MM.1S (cell line): ENCODE data around the gene HSPG2.

Experiments used
- DNase-seq: peaks from one replicate; pipeline ENCODE4 v3.0.0-alpha.2; 2015
- H2AFZ ChIP-seq: fragments of 300-600 bp; sonication (generic); 2 replicates; pipeline ENCODE4 v1.6.0; 2016; ENCODE audit warnings: antibody characterized with exemption, low read length
- H3F3A ChIP-seq: fragments of 300-600 bp; sonication (generic); 2 replicates; pipeline ENCODE4 v1.6.1; 2016; ENCODE audit warnings: mild to moderate bottlenecking, antibody characterized with exemption, low read length, moderate library complexity, mixed read lengths; ENCODE audit not compliant: insufficient read depth
- H3K27ac ChIP-seq: fragments of 300-600 bp; sonication (generic); 2 replicates; pipeline ENCODE4 v1.5.1; 2016; ENCODE audit warnings: mild to moderate bottlenecking, low read length
- H3K27me3 ChIP-seq: fragments of 300-600 bp; sonication (generic); replicated peaks from 2 replicates; pipeline ENCODE4 v1.6.0; 2016; ENCODE audit warnings: low read length; ENCODE audit not compliant: insufficient read depth
- H3K36me3 ChIP-seq: fragments of 300-600 bp; sonication (generic); replicated peaks from 2 replicates; pipeline ENCODE4 v1.6.1; 2016; ENCODE audit warnings: mild to moderate bottlenecking, low read length, mixed read lengths; ENCODE audit not compliant: insufficient read depth
- H3K4me1 ChIP-seq: fragments of 300-600 bp; sonication (generic); 2 replicates; pipeline ENCODE4 v1.6.1; 2016; ENCODE audit warnings: low read length, mixed read lengths
- H3K4me2 ChIP-seq: fragments of 300-600 bp; sonication (generic); 2 replicates; pipeline ENCODE4 v1.6.0; 2016; ENCODE audit warnings: low read depth, low read length
- H3K4me3 ChIP-seq: fragments of 300-600 bp; sonication (generic); 2 replicates; pipeline ENCODE4 v1.5.1; 2016; ENCODE audit warnings: low read length, mixed read lengths
- H3K79me2 ChIP-seq: fragments of 300-600 bp; sonication (generic); 2 replicates; pipeline ENCODE4 v1.6.1; 2016; ENCODE audit warnings: mixed run types, low read length, mixed read lengths
- H3K9ac ChIP-seq: fragments of 300-600 bp; sonication (generic); 2 replicates; pipeline ENCODE4 v1.6.1; 2016; ENCODE audit warnings: low read length, mixed read lengths
- H3K9me2 ChIP-seq: fragments of 300-600 bp; sonication (generic); replicated peaks from 2 replicates; pipeline ENCODE4 v1.6.1; 2016; ENCODE audit warnings: mild to moderate bottlenecking, low read length, mixed read lengths; ENCODE audit not compliant: insufficient read depth
- H3K9me3 ChIP-seq: fragments of 300-600 bp; sonication (generic); replicated peaks from 2 replicates; pipeline ENCODE4 v1.6.1; 2016; ENCODE audit warnings: mild to moderate bottlenecking, low read length, mixed read lengths; ENCODE audit not compliant: insufficient read depth
- H4K20me1 ChIP-seq: fragments of 300-600 bp; sonication (generic); 2 replicates; pipeline ENCODE4 v1.6.1; 2016; ENCODE audit warnings: mild to moderate bottlenecking, low read length, moderate library complexity, mixed read lengths; ENCODE audit not compliant: insufficient read depth
- CTCF ChIP-seq: fragments of 300-600 bp; sonication (generic); IDR thresholded peaks from 2 replicates; pipeline ENCODE4 v1.5.1; 2016; ENCODE audit warnings: antibody characterized with exemption, low read length, mixed read lengths
- EZH2 ChIP-seq: fragments of 300-600 bp; sonication (generic); optimal IDR thresholded peaks from 2 replicates; pipeline ENCODE3; 2017; ENCODE audit warnings: low read depth, mild to moderate bottlenecking, antibody characterized with exemption, low read length, mixed read lengths
- EZH2phosphoT487 ChIP-seq: fragments of 300-600 bp; sonication (generic); IDR thresholded peaks from 2 replicates; pipeline ENCODE4 v1.6.1; 2018; ENCODE audit warnings: antibody characterized with exemption, low read length

HSPG2 gene

DNA sequence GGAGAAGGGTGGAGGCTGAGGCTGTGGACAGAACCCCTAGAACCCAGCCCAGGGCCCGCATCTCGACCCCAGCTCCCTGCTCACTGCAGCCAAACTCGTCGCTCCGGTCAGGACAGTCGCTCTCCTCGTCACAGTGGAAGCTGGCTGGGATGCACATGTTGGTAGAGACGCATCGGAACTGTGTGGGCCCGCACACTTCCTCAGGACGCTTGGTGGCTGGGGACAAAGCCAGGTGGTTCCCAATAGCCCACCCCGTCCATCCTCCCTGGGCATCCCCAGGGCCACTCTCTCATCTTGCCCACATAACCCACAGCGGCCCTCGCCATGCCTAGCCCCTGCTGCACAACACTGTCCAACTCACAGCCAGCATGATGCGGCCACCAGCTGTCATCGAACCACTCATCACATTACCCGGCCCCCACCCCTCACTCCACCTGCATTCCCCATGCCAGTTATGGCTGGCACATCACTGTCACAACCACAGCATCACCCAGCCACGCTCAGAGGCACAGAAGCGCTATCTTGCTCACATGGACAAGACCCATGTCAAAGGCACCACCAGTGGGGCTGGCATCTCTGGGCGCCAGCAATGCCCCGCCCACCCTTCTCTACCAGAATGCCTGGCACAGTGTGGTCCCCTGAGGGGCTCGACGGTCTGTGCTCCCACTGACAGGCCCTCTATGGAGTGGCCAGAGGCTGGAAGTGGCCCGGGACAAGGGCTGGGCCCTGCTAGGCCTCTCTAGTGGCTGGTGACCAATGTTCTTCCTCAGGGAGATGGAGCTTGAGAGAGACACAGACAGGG is 51.7 kb downstream of the HSPG2 start:
- DNase-seq, result no peak
- Histone ChIP-seq H3K9ac (no peak overlapping the region), H3K4me1 (no peaks in the 10 kb centered on the region), H3K4me2 (no peak overlapping the region), H2AFZ (no peak overlapping the region), H3K79me2 (no peaks in the 10 kb centered on the region), H3K4me3 (no peak overlapping the region), H3F3A (no peaks in the 10 kb centered on the region), H3K36me3 (no peaks in the 10 kb centered on the region), H4K20me1 (no peaks in the 10 kb centered on the region), H3K9me3 (no peaks in the 10 kb centered on the region), H3K9me2 (no peaks in the 10 kb centered on the region), H3K27ac (no peak overlapping the region), H3K27me3 (peaks cover 12% of the 10 kb centered on the region)
- TF ChIP-seq EZH2, result no peak
- no peak for TF ChIP-seq EZH2phosphoT487
- TF ChIP-seq CTCF, result no peak

GRCh38 chr1:21884456-21885235 is 52.5 kb downstream of the HSPG2 start:
- TF ChIP-seq EZH2phosphoT487 (no peak), CTCF (peak; percentile 47)
- H2AFZ ChIP-seq, result peak overlapping the region; percentile 64
- H3K79me2 ChIP-seq, result no peaks in the 10 kb centered on the region
- peak overlapping the region; percentile 19; the same call in 1 of the 2 replicates for H3K4me2 ChIP-seq
- no peaks in the 10 kb centered on the region for H3K9me3 ChIP-seq
- H3K9ac ChIP-seq, result no peak overlapping the region
- H3K27ac ChIP-seq, result no peak overlapping the region
- H3K27me3 ChIP-seq, result peaks cover 12% of the 10 kb centered on the region
- H3K36me3 ChIP-seq, result no peaks in the 10 kb centered on the region
- no peaks in the 10 kb centered on the region for H3K9me2 ChIP-seq
- no peaks in the 10 kb centered on the region for H3K4me1 ChIP-seq
- H3F3A ChIP-seq, result no peaks in the 10 kb centered on the region
- no peak overlapping the region for H3K4me3 ChIP-seq
- H4K20me1 ChIP-seq, result no peaks in the 10 kb centered on the region
- DNase-seq, result peak; percentile 35

DNA sequence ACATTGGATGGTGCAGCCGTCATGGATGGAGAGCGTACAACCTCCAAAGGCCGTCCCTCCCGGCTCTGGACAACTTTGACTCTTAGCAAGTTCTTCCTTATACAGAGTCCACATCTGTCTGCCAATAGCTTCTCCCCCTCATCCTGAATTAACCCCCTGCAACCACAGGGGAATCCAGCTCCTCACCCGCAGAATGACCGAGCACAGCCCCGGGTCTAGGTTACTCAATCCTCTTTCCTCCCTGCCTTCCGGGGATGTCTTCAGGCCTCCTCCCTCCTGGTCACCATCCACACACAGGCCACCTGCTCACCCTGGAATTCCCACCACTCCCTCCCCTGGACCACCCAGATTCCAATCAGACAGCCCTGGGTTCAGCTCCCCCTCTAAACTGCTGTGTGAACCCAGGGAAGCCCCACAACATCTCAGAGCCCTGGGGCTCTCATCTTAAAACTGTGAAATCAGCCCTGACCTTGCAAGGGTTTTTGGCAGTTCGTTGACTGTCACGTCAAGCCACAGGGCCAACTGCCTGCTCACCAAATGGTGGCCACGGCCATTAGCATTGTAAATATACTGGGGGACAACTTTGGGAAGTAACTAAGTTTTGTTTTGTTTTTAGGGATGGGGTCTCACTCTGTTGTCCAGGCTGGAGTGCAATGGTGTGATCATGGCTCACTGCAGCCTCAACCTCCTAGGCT is 54.2 kb downstream of the HSPG2 start:
- no peak overlapping the region for H3K4me3 ChIP-seq
- no peaks in the 10 kb centered on the region for H3K79me2 ChIP-seq
- peaks cover 12% of the 10 kb centered on the region for H3K27me3 ChIP-seq
- TF ChIP-seq EZH2 (no peak), EZH2phosphoT487 (no peak), CTCF (no peak)
- H3K4me2 ChIP-seq, result no peak overlapping the region
- H3K9me2 ChIP-seq, result no peaks in the 10 kb centered on the region
- no peaks in the 10 kb centered on the region for H3K36me3 ChIP-seq
- DNase-seq, result no peak
- H2AFZ ChIP-seq, result no peak overlapping the region
- no peak overlapping the region for H3K9ac ChIP-seq
- no peak overlapping the region for H3K27ac ChIP-seq
- no peaks in the 10 kb centered on the region for H3F3A ChIP-seq
- no peaks in the 10 kb centered on the region for H3K9me3 ChIP-seq
- no peaks in the 10 kb centered on the region for H4K20me1 ChIP-seq
- H3K4me1 ChIP-seq, result no peaks in the 10 kb centered on the region
